Measurements from ENCODE around the gene NELFA.
A peak's percentile ranks its signal among the peaks of the same experiment; 100 is the strongest.
"Not testable (repeated sequence)": the region's sequence is repeated elsewhere in the genome, so short reads cannot be mapped to it uniquely, and the experiment has no call there.

NELFA gene

DNA sequence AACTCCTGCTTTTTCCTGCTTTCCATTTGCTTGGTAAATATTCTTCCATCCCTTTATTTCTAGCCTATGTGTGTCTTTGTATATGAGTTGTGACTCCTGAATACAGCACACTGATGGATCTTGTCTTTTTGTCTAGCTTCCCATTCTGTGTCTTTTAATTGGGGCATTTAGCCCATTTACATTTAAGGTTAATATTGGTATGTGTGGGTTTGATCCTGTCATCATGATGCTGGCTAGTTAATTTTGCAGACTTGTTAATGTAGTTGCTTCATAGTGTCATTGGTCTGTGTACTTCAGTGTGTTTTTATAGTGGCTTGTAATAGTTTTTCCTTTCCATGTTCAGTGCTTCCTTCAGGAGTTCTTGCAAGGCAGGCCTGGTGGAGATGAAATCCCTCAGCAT is 22.4 kb upstream of the NELFA start:
- H3K9me3 ChIP-seq (ENCODE audit: control insufficient read depth, insufficient read depth, low read length); H3K36me3 ChIP-seq (ENCODE audit: control insufficient read depth, insufficient read depth, low read length); H3K4me1 ChIP-seq (ENCODE audit: control insufficient read depth, insufficient read depth, low read length); H3K4me3 ChIP-seq (ENCODE audit: low read depth, low read length); H3K27me3 ChIP-seq (ENCODE audit: control insufficient read depth, insufficient read depth, low read length); H3K9ac ChIP-seq (ENCODE audit: low read depth, low read length): not testable (repeated sequence)

DNA sequence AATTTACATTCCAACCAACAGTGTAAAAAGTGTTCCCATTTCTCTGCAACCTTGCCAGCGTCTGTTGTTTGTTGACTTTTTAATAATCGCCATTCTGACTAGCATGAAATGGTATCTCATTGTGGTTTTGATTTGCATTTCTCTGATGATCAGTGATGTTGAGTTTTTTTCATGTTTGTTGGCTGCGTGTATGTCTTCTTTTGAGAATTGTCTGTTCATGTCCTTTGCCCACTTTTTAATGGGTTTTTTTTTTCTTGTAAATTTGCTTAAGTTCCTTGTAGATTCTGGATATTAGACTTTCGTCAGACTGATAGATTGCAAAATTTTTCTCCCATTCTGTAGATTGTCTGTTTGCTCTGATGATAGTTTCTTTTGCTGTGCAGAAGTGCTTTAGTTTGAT is 18.3 kb upstream of the NELFA start:
- H3K9me3 ChIP-seq (ENCODE audit: control insufficient read depth, insufficient read depth, low read length); H3K27me3 ChIP-seq (ENCODE audit: control insufficient read depth, insufficient read depth, low read length); H3K4me1 ChIP-seq (ENCODE audit: control insufficient read depth, insufficient read depth, low read length); H3K36me3 ChIP-seq (ENCODE audit: control insufficient read depth, insufficient read depth, low read length); H3K9ac ChIP-seq (ENCODE audit: low read depth, low read length); H3K4me3 ChIP-seq (ENCODE audit: low read depth, low read length): not testable (repeated sequence)

DNA sequence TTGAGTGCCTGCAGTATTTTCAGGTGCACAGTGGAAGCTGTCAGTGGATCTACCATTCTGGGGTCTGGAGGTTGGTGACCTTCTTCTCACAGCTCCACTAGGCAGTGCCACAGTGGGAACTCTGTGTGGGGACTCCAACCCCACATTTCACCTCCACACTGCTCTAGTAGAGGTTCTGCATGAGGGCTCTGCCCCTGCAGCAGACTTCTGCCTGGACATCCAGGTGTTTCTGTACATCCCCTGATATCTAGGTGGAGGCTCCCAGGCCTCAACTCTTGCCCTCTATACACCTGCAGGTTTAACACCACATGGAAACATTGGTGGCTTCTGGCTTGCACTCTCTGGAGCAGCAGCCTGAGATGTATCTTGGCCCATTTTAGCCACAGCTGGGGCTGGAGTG is 17.0 kb upstream of the NELFA start:
- Histone ChIP-seq H3K36me3 (ENCODE audit: control insufficient read depth, insufficient read depth, low read length) (no peaks in the 10 kb centered on the region), H3K4me1 (ENCODE audit: control insufficient read depth, insufficient read depth, low read length) (no peaks in the 10 kb centered on the region), H3K9me3 (ENCODE audit: control insufficient read depth, insufficient read depth, low read length) (no peaks in the 10 kb centered on the region), H3K27me3 (ENCODE audit: control insufficient read depth, insufficient read depth, low read length) (no peaks in the 10 kb centered on the region), H3K9ac (ENCODE audit: low read depth, low read length) (no peak overlapping the region), H3K4me3 (ENCODE audit: low read depth, low read length) (no peak overlapping the region)

DNA sequence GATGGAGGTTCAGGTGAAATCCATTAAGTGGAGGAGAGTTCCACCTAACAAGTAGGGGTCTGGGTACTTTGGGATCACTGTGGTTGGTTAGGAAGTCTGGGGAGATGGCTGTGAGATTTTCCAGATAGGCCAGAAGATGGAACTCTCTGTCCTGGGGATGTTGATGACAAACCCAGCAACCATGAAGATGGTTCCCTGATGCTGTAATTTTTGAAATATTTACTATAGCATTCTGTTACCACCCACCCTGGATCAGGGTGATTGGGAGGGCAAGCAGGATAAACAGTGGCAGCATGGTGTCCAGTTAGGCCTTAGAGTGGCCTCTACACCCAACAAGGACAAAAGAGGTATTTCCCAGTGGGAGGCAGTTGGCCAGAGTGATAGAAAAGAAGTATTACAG is 15.9 kb upstream of the NELFA start:
- Histone ChIP-seq H3K4me3 (ENCODE audit: low read depth, low read length) (no peak overlapping the region), H3K36me3 (ENCODE audit: control insufficient read depth, insufficient read depth, low read length) (no peaks in the 10 kb centered on the region), H3K27me3 (ENCODE audit: control insufficient read depth, insufficient read depth, low read length) (no peaks in the 10 kb centered on the region), H3K9me3 (ENCODE audit: control insufficient read depth, insufficient read depth, low read length) (no peaks in the 10 kb centered on the region), H3K4me1 (ENCODE audit: control insufficient read depth, insufficient read depth, low read length) (no peaks in the 10 kb centered on the region), H3K9ac (ENCODE audit: low read depth, low read length) (no peak overlapping the region)

DNA sequence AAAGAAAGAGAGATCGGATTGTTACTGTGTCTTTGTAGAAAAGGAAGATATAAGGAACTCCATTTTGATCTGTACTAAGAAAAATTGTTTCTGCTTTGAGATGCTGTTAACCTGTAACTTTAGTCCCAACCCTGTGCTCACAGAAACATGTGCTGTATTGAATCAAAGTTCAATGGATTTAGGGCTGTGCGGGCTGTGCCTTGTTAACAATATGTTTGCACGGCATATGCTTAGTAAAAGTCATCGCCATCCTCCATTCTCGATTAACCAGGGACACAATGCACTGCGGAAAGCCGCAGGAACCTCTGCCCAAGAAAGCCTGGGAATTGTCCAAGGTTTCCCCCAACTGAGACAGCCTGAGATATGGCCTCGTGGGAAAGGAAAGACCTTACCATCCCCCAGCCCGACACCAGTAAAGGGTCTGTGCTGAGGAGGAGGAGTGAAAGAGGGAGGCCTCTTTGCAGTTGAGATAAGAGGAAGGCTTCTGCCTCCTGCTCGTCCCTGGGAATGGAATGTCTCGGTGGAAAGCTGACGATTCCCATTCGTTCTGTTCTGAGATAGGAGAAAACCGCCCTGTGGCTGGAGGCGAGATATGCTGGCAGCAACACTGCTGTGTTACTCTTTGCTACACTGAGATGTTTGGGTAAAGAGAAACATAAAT is 12.7 kb upstream of the NELFA start:
- H3K4me1 ChIP-seq (ENCODE audit: control insufficient read depth, insufficient read depth, low read length); H3K9ac ChIP-seq (ENCODE audit: low read depth, low read length); H3K9me3 ChIP-seq (ENCODE audit: control insufficient read depth, insufficient read depth, low read length); H3K4me3 ChIP-seq (ENCODE audit: low read depth, low read length); H3K27me3 ChIP-seq (ENCODE audit: control insufficient read depth, insufficient read depth, low read length); H3K36me3 ChIP-seq (ENCODE audit: control insufficient read depth, insufficient read depth, low read length): not testable (repeated sequence)

DNA sequence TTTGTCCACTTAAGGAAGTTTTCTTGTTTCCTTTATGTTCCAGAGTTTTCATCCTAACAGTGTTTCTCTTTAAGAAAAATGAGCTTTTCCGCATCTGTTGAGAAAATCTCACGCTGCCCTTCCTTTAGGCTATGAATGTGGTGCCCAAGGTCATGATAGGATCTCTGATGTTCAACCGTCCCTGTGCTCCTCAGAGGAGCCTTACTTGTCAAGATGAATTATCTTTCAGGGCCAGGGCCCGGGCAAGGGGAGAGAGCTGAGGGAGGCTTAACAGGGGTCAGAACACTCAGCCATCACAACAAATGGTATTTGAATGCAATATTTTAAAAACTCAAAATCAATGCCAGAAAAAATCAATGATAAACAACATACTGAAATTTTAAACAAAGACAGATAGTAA is 6.2 kb upstream of the NELFA start:
- Histone ChIP-seq H3K9me3 (ENCODE audit: control insufficient read depth, insufficient read depth, low read length) (no peaks in the 10 kb centered on the region), H3K4me1 (ENCODE audit: control insufficient read depth, insufficient read depth, low read length) (no peaks in the 10 kb centered on the region), H3K36me3 (ENCODE audit: control insufficient read depth, insufficient read depth, low read length) (no peaks in the 10 kb centered on the region), H3K9ac (ENCODE audit: low read depth, low read length) (no peak overlapping the region), H3K4me3 (ENCODE audit: low read depth, low read length) (no peak overlapping the region), H3K27me3 (ENCODE audit: control insufficient read depth, insufficient read depth, low read length) (no peaks in the 10 kb centered on the region)

DNA sequence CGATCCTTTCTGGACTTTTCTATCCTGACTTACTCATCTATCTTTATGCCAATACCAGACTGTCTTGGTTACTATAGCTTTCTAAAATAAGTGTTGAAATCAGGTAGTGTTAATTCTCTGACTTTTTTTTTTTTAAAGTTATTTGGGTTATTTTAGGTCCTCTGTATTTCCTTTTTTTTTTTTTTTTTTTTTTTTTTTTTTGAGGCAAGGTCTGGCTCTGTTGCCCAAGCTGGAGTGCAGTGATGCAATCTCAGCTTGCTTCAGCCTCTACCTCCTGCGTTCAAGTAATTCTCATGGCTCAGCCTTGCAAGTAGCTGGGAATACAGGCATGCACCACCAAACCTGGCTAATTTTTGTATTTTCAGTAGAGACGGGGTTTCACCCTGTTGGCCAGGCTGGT is 2.8 kb upstream of the NELFA start:
- H3K36me3 ChIP-seq (ENCODE audit: control insufficient read depth, insufficient read depth, low read length) = no peaks in the 10 kb centered on the region
- H3K4me1 ChIP-seq (ENCODE audit: control insufficient read depth, insufficient read depth, low read length) = no peaks in the 10 kb centered on the region
- H3K9ac ChIP-seq (ENCODE audit: low read depth, low read length) = no peak overlapping the region
- H3K27me3 ChIP-seq (ENCODE audit: control insufficient read depth, insufficient read depth, low read length) = no peaks in the 10 kb centered on the region
- H3K9me3 ChIP-seq (ENCODE audit: control insufficient read depth, insufficient read depth, low read length) = no peaks in the 10 kb centered on the region
- no peak overlapping the region for H3K4me3 ChIP-seq (ENCODE audit: low read depth, low read length)

DNA sequence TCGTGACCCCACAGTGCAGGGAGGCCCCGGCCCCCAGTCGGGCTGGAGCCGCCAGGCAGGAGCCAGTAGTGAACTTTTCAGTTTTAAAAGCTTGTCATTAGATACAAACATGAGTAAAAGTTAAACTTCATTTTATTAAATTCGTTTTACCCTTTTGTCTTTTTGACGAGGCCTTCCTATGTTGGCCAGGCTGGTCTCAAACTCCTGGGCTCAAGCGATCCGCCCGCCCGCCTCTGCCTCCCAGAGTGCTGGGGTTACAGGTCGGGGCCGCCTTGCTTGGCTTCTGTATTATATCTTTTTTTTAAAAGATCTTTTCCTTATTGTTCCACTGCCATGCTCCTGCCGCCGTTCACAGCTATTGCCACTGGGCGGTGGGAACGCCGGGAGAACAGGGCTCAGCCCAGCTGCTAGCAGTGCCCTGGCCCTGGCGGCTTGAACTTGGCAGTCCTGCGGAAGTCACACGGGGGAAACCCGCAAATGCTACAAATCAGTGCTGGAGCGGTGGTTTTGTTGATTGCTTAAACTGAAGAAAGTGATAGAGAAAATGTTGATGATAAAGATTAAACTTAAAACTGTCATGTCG is 968 bp upstream of the NELFA start:
- H3K9me3 ChIP-seq (ENCODE audit: control insufficient read depth, insufficient read depth, low read length) = no peaks in the 10 kb centered on the region
- H3K36me3 ChIP-seq (ENCODE audit: control insufficient read depth, insufficient read depth, low read length) = no peaks in the 10 kb centered on the region
- no peaks in the 10 kb centered on the region for H3K4me1 ChIP-seq (ENCODE audit: control insufficient read depth, insufficient read depth, low read length)
- no peak overlapping the region for H3K9ac ChIP-seq (ENCODE audit: low read depth, low read length)
- H3K4me3 ChIP-seq (ENCODE audit: low read depth, low read length) = peak overlapping the region; percentile 98
- no peaks in the 10 kb centered on the region for H3K27me3 ChIP-seq (ENCODE audit: control insufficient read depth, insufficient read depth, low read length)

DNA sequence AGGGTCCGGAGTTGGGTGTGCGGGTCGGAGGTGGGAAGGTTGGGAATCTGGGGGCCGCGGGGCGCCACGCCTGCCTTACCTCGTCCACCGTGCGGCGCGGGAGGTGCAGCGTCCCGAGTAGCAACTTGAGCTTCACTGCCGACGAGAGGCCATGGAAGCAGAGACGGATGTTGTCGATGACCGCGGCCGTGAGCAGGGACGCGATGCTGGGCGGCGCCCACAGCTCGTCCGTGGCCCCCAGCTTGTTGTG is 178 bp downstream of the NELFA start:
- peak overlapping the region; percentile 98 for H3K4me3 ChIP-seq (ENCODE audit: low read depth, low read length)
- no peaks in the 10 kb centered on the region for H3K9me3 ChIP-seq (ENCODE audit: control insufficient read depth, insufficient read depth, low read length)
- no peaks in the 10 kb centered on the region for H3K4me1 ChIP-seq (ENCODE audit: control insufficient read depth, insufficient read depth, low read length)
- no peaks in the 10 kb centered on the region for H3K36me3 ChIP-seq (ENCODE audit: control insufficient read depth, insufficient read depth, low read length)
- H3K27me3 ChIP-seq (ENCODE audit: control insufficient read depth, insufficient read depth, low read length) = no peaks in the 10 kb centered on the region
- H3K9ac ChIP-seq (ENCODE audit: low read depth, low read length) = peak overlapping the region; percentile 94

DNA sequence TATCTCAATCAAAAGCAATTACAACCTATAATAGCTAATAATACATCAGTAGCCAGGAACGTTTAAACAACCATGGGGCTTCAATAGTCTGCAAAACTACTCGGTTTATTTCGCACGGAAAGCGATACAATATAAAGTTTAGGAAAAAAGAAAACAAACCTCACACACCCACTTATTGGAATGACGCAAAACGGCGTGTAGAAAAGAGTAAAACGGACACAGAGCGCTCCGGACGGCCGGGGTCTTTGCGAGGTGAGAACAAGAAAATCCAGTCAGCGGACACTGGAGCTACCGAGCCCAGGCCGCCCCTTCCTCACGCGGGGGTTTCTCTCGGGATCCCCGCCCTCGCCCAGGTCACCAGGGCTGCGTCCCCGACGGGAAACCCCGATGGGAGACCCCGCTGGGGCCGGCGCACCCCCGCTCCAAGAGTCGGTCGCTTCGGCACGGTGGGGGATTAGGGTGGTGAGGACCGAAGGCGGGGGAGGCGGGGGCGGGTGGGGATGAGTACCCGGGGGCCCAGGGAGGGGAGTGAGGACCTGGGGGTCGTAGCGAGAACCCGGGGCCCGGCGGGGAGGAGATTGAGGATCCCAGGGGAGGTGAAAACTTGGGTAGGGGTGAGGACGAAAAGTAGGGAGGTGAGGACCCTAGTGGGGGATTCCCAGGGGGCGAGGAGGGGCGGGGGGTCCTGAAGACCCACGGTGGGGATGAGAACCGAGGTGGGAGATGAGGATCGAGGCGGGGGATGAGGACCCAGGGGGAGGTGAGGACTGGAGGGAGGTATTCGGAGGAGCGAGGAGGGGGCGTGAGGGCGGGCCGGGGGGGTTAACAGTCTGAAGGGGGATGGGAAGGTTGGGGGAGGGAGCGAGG is 737 bp downstream of the NELFA start:
- H3K9ac ChIP-seq (ENCODE audit: low read depth, low read length) = no peak overlapping the region
- H3K27me3 ChIP-seq (ENCODE audit: control insufficient read depth, insufficient read depth, low read length) = no peaks in the 10 kb centered on the region
- no peaks in the 10 kb centered on the region for H3K36me3 ChIP-seq (ENCODE audit: control insufficient read depth, insufficient read depth, low read length)
- peak overlapping the region; percentile 98 for H3K4me3 ChIP-seq (ENCODE audit: low read depth, low read length)
- no peaks in the 10 kb centered on the region for H3K4me1 ChIP-seq (ENCODE audit: control insufficient read depth, insufficient read depth, low read length)
- no peaks in the 10 kb centered on the region for H3K9me3 ChIP-seq (ENCODE audit: control insufficient read depth, insufficient read depth, low read length)

DNA sequence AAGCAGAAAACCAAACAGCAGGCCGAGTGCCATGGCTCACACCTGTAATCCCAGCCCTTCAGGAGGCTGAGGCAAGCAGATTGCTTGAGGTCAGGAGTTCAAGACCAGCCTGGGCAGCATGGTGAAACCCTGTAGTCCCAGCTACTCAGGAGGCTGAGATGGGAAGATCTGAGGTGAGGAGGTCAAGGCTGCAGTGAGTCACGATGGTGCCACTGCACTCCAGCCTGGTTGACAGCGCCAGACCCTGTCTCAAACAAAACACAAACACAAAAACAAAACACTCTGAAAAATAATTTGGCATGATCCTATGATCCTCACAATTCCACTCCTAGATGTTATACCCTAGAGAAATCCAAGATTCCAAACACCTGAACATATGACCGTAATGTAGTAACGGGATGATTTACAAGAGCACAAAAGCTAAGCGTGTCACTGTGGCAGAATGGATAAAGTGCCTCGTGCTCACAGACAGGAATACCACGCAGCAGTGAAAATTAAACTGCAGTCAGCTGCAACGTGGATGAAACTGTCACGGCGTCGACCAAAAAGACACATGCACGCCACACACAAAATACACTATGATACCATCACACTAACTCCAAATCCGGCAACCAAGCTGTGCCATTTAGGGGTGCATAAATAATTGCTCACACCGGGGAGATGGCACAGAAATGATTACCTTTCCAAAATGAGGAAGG is 1.7 kb downstream of the NELFA start:
- Histone ChIP-seq H3K27me3 (ENCODE audit: control insufficient read depth, insufficient read depth, low read length) (no peaks in the 10 kb centered on the region), H3K9me3 (ENCODE audit: control insufficient read depth, insufficient read depth, low read length) (no peaks in the 10 kb centered on the region), H3K4me1 (ENCODE audit: control insufficient read depth, insufficient read depth, low read length) (no peaks in the 10 kb centered on the region), H3K4me3 (ENCODE audit: low read depth, low read length) (peak overlapping the region; percentile 65), H3K9ac (ENCODE audit: low read depth, low read length) (no peak overlapping the region), H3K36me3 (ENCODE audit: control insufficient read depth, insufficient read depth, low read length) (no peaks in the 10 kb centered on the region)

DNA sequence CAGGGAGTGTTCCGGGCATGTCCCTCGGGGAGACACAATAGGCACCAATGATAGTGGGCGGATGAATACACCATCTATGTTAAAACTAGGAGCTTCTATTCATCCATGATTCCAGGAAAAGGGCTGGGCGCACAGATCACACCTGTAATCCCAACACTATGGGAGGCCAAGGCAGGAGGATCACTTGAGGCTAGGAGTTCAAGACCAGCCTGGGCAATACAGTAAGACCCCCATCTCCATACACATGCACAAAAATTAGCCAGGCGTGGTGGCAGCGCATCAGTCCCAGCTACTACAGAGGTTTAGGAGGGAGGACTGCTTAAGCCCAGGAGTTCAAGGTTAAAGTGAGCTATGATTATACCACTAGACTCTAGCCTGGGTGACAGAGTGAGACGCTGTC is 2.4 kb downstream of the NELFA start:
- Histone ChIP-seq H3K9me3 (ENCODE audit: control insufficient read depth, insufficient read depth, low read length) (no peaks in the 10 kb centered on the region), H3K36me3 (ENCODE audit: control insufficient read depth, insufficient read depth, low read length) (no peaks in the 10 kb centered on the region), H3K9ac (ENCODE audit: low read depth, low read length) (no peak overlapping the region), H3K4me1 (ENCODE audit: control insufficient read depth, insufficient read depth, low read length) (no peaks in the 10 kb centered on the region), H3K4me3 (ENCODE audit: low read depth, low read length) (no peak overlapping the region), H3K27me3 (ENCODE audit: control insufficient read depth, insufficient read depth, low read length) (no peaks in the 10 kb centered on the region)
